ENCODE data around the gene OR1F1. TPM values are rescaled to one million over a fixed set of nuclear protein-coding genes. Genes with fewer than 3 reads are reported as not detected.

OR1F1 gene
- total and polyA plus RNA-seq, 9 of the 15 experiments (the other 6 are each of a cell fraction or from before 2014, with no cell fraction given): 0.15 to 0.61 (median 0.35) TPM; not detected in 3

GRCh38 chr16:3182608-3183444 lies 5.2 kb upstream of the OR1F1 start (continued):
- no peak for TF ChIP-seq FIP1L1 (IDR thresholded peaks at IDR 0.05; ENCODE audit: low read depth, low read length, poor library complexity, severe bottlenecking)
- peak; percentile 84 for TF ChIP-seq POLR3A (IDR thresholded peaks at IDR 0.05; ENCODE audit: borderline replicate concordance, extremely low read depth, insufficient read depth, insufficient read length)
- TF ChIP-seq CHD4 (IDR thresholded peaks at IDR 0.05; ENCODE audit: insufficient read depth, insufficient replicate concordance, low read depth, low read length, poor library complexity, severe bottlenecking): no peak
- TF ChIP-seq MAFK (IDR thresholded peaks at IDR 0.05; ENCODE audit: low read length): no peak
- 0 out of 2 replicates have a peak, but pooled peaks have one; percentile 14 for TF ChIP-seq JUND (IDR thresholded peaks at IDR 0.05; ENCODE audit: borderline replicate concordance, low read depth, low read length)
- no peak; the same call in 2 of the 3 replicates for TF ChIP-seq JUND (tag; IDR thresholded peaks at IDR 0.05; ENCODE audit: borderline replicate concordance, low read depth, low read length)
- TF ChIP-seq ZNF263 (CRISPR knock-in tag; IDR thresholded peaks at IDR 0.05; ENCODE audit: borderline replicate concordance): 0 out of 2 replicates have a peak, but pooled peaks have one; percentile 38
- TF ChIP-seq L3MBTL2 (IDR thresholded peaks at IDR 0.05): peak; percentile 96
- TF ChIP-seq GABPB2 (CRISPR knock-in tag; conservative IDR thresholded peaks at IDR 0.05): no peak
- TF ChIP-seq ID3 (CRISPR knock-in tag; IDR thresholded peaks at IDR 0.05): no peak
- TF ChIP-seq ID3 (tag; IDR thresholded peaks at IDR 0.05): peak; percentile 23; the same call in 1 of the 2 replicates
- 0 out of 2 replicates have a peak, but pooled peaks have one; percentile 60 for TF ChIP-seq RNF2 (IDR thresholded peaks at IDR 0.05)
- TF ChIP-seq SMAD3 (CRISPR knock-in tag; conservative IDR thresholded peaks at IDR 0.05): no peak
- no peak for TF ChIP-seq SMARCC2 (IDR thresholded peaks at IDR 0.05; ENCODE audit: low read depth)
- TF ChIP-seq ZNF395 (CRISPR knock-in tag; IDR thresholded peaks at IDR 0.05): no peak
- no peak for TF ChIP-seq ILK (tag; IDR thresholded peaks at IDR 0.05; ENCODE audit: borderline replicate concordance, low read depth)
- no peak for TF ChIP-seq GTF2B (IDR thresholded peaks at IDR 0.05; ENCODE audit: extremely low read depth, insufficient read length)
- TF ChIP-seq MCM7 (IDR thresholded peaks at IDR 0.05): no peak
- peak; percentile 39; the same call in 1 of the 2 replicates for TF ChIP-seq CHD2 (IDR thresholded peaks at IDR 0.05; ENCODE audit: low read depth, low read length)
- TF ChIP-seq TAL1 (IDR thresholded peaks at IDR 0.05): no peak
- no peak for TF ChIP-seq XRCC3 (IDR thresholded peaks at IDR 0.05)
- no peak for TF ChIP-seq ATF4 (CRISPR knock-in tag; IDR thresholded peaks at IDR 0.05)
- peak; percentile 37 for TF ChIP-seq EP300 (IDR thresholded peaks at IDR 0.05; ENCODE audit: low read length)
